Measurements from ENCODE around the gene SLC34A2. TPM values are rescaled to one million over a fixed set of nuclear protein-coding genes. Genes with fewer than 3 reads are reported as not detected.

SLC34A2 gene
- total RNA-seq, 2 donors from 2014 or later: 3.3 TPM; not detected in 1

DNA sequence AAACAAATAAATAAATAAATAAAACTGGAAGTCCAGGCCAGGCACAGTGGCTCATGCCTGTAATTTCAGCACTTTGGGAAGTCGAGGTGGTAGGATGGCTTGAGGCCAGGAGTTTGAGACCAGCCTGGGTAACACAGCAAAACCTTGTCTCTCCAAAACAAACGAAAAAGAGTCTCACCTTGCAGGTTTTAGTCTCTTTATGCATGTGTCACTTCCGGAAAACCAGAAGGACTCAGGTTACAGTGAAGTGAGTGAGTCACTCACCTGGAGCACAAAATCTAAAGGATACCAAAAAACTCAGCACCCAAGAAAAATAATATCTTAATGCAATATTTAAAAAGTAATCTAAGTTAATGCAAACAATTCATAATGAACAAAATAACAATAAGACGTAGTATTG is 20.1 kb upstream of the SLC34A2 start:
- intact Hi-C loops (cut with DNase I): no loop called here
- Histone ChIP-seq H3K27me3 (no peaks in the 10 kb centered on the region), H3K36me3 (no peaks in the 10 kb centered on the region), H3K9ac (ENCODE audit: low read depth in 2 of 2, low read length in 2 of 2) (no peak overlapping the region), H3K4me3 (no peak overlapping the region), H3K27ac (no peak overlapping the region), H3K4me1 (no peaks in the 10 kb centered on the region), H3K9me3 (no peaks in the 10 kb centered on the region)
- TF ChIP-seq, protein P1, sequence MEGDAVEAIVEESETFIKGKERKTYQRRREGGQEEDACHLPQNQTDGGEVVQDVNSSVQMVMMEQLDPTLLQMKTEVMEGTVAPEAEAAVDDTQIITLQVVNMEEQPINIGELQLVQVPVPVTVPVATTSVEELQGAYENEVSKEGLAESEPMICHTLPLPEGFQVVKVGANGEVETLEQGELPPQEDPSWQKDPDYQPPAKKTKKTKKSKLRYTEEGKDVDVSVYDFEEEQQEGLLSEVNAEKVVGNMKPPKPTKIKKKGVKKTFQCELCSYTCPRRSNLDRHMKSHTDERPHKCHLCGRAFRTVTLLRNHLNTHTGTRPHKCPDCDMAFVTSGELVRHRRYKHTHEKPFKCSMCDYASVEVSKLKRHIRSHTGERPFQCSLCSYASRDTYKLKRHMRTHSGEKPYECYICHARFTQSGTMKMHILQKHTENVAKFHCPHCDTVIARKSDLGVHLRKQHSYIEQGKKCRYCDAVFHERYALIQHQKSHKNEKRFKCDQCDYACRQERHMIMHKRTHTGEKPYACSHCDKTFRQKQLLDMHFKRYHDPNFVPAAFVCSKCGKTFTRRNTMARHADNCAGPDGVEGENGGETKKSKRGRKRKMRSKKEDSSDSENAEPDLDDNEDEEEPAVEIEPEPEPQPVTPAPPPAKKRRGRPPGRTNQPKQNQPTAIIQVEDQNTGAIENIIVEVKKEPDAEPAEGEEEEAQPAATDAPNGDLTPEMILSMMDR (IDR thresholded peaks at IDR 0.05): no peak
- no peak for DNase-seq

GRCh38 chr4:25637581-25638220 is 17.9 kb upstream of the SLC34A2 start:
- DNase-seq: no peak
- intact Hi-C loops (cut with DNase I): no loop called here
- no peaks in the 10 kb centered on the region for H3K9me3 ChIP-seq

DNA sequence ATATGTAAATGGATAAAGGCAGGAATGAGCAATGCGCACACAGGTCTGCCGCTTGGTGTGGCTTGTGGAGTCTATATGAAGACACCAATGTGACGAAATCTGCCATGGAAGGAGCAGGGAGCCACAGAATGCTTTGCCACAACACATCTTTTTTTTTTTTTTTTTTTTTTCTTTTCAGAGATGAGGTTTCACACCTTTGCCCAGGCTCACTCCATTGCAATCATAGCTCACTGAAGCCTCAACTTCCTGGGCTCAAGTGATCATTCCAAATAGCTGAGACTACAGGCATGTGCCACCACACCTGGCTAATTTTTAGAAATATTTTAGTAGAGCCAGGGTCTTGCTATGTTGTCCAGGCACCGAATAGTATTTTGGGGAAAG is 17.4 kb upstream of the SLC34A2 start:
- no peaks in the 10 kb centered on the region for H3K4me1 ChIP-seq
- H3K27me3 ChIP-seq: no peaks in the 10 kb centered on the region
- H3K4me3 ChIP-seq: no peak overlapping the region
- DNase-seq: no peak
- H3K27ac ChIP-seq: no peak overlapping the region
- H3K9ac ChIP-seq (ENCODE audit: low read depth in 2 of 2, low read length in 2 of 2): no peak overlapping the region
- TF ChIP-seq, protein P1 (IDR thresholded peaks at IDR 0.05): no peak
- intact Hi-C loops (cut with DNase I): no loop called here
- no peaks in the 10 kb centered on the region for H3K36me3 ChIP-seq
- H3K9me3 ChIP-seq: no peaks in the 10 kb centered on the region

More at GRCh38 chr4:25637581-25638220, 17.9 kb upstream of the SLC34A2 start:
- H3K4me3 ChIP-seq: no peak overlapping the region
- no peaks in the 10 kb centered on the region for H3K27me3 ChIP-seq
- no peaks in the 10 kb centered on the region for H3K36me3 ChIP-seq
- TF ChIP-seq, protein P1 (IDR thresholded peaks at IDR 0.05): no peak
- H3K27ac ChIP-seq: no peak overlapping the region
- no peaks in the 10 kb centered on the region for H3K4me1 ChIP-seq
- no peak overlapping the region for H3K9ac ChIP-seq (ENCODE audit: low read depth in 2 of 2, low read length in 2 of 2)

DNA sequence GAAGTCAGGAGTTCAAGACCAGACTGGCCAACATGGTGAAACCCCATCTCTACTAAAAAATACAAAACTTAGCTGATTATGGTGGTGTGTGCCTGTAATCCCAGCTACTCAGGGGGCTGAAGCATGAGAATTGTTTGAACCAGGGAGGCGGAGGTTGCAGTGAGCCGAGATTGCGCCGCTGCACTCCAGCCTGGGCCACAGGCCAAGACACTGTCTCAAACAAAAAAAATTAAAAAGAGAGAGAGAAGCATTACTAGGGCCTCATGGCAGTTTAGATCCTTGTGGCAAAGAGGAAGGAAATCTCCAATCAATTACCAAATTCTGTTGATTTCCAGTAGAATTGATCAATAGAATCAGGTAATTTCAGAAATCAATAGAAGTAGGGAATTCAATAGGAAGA is 16.8 kb upstream of the SLC34A2 start:
- no peak overlapping the region for H3K27ac ChIP-seq
- H3K36me3 ChIP-seq: no peaks in the 10 kb centered on the region
- intact Hi-C loops (cut with DNase I): no loop called here
- no peaks in the 10 kb centered on the region for H3K9me3 ChIP-seq
- TF ChIP-seq, protein P1 (IDR thresholded peaks at IDR 0.05): no peak
- no peaks in the 10 kb centered on the region for H3K27me3 ChIP-seq
- no peak overlapping the region for H3K9ac ChIP-seq (ENCODE audit: low read depth in 2 of 2, low read length in 2 of 2)
- no peak for DNase-seq
- H3K4me3 ChIP-seq: no peak overlapping the region
- no peaks in the 10 kb centered on the region for H3K4me1 ChIP-seq

DNA sequence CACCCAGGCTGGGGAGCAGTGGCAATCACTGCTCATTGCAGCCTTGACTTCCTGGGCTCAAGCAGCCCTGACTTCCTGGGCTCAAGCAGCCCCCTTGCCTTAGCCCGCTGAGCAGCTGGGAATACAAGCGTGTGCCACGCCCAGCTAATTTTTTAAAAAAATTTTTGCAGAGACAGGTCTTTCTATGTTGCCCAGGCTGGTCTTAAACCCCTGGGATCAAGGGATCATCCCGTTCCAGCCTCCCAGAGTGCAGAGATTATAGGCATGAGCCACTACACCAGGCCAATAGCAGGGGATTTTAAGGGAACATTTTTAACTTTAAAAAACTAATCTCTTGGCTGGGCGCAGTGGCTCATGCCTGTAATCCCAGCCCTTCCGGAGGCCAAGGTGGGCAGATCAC is 5.3 kb upstream of the SLC34A2 start:
- H3K9ac ChIP-seq (ENCODE audit: low read depth in 2 of 2, low read length in 2 of 2): no peak overlapping the region
- no peak overlapping the region for H3K27ac ChIP-seq
- TF ChIP-seq, protein P1 (IDR thresholded peaks at IDR 0.05): no peak
- intact Hi-C loops (cut with DNase I): no loop called here
- no peaks in the 10 kb centered on the region for H3K9me3 ChIP-seq
- no peaks in the 10 kb centered on the region for H3K4me1 ChIP-seq
- H3K4me3 ChIP-seq: no peak overlapping the region
- no peak for DNase-seq
- H3K27me3 ChIP-seq: peaks cover 11% of the 10 kb centered on the region
- H3K36me3 ChIP-seq: no peaks in the 10 kb centered on the region
